ENCODE results near the gene PCDHGA8.

- no peak for TF ChIP-seq CTCF (IDR thresholded peaks at IDR 0.05)
- no peak for TF ChIP-seq POLR2A (IDR thresholded peaks at IDR 0.05)
Measured at GRCh38 chr5:141384471-141385267, 7.8 kb upstream of the PCDHGA8 start.

Measured in heart left ventricle (tissue), 13 donors.